ENCODE results near the gene ADGRL3.
"Not testable (repeated sequence)": the region's sequence is repeated elsewhere in the genome, so short reads cannot be mapped to it uniquely, and the experiment has no call there.

Gene ADGRL3

DNA sequence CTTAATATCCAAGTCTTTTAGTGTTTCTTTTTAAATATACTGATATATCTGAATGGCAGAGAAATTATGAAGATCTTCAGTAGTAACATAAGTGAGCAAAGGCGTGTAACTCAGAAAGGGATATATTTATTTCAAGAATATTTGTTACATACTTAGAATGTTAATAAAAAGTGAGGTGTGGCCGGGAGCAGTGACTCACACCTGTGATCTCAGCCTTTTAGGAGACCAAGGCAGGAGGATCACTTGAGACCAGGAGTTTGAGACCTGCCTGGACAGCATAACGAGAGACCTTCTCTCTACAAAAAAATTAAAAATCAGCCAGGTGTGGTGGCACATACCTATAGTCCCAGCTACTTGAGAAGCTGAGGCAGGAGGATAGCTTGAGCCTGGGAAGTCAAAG lies 651.0 kb downstream of the ADGRL3 start:
- no peak for DNase-seq

DNA sequence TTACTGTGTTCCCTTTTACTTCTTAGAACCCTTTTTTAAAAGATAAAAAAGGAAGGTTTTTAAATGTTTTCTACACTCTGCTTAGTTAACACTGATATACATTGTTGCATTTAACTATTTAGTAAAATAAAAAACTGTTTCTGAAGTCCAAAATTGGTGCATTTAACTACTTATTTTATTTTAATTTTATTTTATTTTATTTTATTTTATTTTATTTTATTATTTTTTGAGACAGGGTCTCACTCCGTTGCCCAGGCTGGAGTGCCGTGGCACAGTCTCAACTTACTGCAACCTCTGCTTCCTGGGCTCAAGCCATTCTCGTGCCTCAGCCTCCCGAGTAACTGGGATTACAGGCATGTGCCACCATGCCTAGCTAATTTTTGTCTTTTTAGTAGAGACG lies 652.0 kb downstream of the ADGRL3 start:
- DNase-seq, result not testable (repeated sequence)

DNA sequence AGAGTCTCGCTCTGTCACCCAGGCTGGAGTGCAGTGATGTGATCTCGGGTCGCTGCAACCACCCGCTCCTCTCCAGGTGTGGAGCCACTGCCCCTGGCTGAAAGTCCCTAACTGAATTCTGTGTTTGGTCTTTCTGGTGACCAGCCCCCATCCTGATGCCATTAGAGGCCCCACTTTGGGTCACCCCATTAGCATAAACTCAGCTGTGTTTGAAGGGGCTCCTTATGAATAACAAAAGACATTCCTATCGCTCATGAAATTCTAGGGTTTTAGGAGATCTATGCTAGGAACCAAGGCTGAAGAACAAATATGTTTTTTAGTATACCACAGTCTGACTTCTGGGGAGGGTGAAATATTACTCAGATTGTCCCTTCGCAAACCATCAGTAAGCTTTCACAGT lies 652.9 kb downstream of the ADGRL3 start:
- no peak for DNase-seq

GRCh38 chr4:61860376-61860775 lies 660.2 kb downstream of the ADGRL3 start:
- DNase-seq, result no peak

DNA sequence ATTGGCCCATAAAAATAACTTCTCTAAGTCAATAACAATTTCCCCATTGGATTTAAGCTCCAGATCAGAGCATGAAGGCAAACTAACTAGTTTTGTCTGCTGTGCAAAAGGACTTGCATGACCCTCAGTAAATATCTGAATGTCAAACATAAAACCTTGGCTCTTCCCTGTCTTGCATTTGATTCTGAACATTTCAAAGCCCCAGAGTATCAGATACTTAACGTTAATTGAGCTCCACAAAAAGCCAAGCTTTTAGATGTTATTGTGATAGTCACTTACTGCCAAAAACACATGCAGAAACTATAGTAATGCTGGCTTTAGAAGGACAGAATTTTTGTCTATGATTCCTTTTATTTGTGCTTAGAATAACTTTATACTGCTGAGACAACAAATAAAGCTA lies 664.2 kb downstream of the ADGRL3 start:
- DNase-seq, result no peak

DNA sequence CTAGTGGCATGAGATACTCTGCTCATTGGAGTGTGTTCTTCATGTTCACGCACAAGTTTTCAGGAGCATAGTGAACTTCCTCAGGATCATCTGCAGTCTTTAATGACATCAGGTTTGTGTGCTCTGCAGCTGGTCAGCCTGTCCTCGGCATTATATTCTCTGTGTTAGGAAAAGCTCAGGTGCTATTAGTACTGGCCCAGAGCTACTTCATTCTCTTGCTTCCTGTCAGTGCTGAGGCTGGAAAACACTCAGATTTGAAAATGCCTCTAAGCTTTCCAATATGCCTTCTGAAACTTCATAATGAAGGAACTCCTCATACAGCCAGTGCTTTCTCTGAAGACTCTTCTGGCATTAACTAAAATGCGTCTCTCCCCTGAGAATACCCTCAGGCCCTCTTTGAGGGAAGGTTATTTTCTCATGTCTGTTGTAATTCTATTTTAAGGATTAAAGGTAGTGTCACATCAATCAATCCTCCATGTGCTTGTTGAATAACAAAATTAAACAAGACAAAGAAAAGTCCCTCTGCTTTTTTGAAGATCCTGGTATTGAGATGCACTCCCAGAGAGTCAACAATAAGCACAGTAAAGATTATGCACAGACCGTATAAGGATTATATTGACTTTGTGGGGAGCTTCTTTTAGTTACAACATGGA lies 666.4 kb downstream of the ADGRL3 start:
- DNase-seq, result no peak

DNA sequence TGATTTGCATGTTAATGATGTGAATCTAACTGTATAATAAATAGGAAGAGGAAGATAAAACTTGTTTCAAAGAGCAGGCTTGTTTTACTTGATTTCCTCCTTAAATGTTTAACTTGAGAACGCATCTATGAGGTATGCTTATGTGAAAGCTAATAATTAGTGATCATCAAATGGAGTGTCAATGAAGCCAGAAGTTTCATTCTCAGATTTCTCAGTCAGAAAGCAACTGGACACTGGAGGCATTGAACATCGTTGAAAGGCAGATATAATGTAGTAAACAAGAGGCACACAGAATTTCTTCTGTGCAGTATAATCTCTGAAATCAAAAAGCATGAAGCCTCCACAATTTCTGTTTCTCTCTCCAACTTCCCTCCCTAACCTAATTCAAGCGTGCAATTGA lies 672.9 kb downstream of the ADGRL3 start:
- no peak for DNase-seq

GRCh38 chr4:61877266-61877665 lies 677.1 kb downstream of the ADGRL3 start:
- DNase-seq, result no peak

DNA sequence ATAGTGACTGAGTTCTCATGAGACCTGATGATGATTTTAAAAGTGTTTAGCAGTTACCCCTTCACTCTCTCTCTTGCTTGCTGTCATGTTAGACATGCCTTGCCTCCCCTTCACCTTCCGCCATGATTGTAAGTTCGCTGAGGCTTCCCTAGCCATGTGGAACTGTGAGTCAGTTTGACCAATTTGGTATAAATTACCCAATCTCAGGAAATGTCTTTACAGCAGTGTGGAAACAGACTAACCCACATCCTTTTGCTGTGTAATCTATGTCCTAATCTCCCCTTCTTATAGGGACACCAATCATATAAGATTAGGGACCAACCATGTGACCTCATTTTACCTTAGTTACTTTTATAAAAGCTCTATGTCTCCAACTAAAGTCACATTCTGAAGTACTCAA lies 677.8 kb downstream of the ADGRL3 start:
- DNase-seq, result no peak

GRCh38 chr4:61882381-61882780 lies 682.3 kb downstream of the ADGRL3 start:
- DNase-seq, result no peak

- no peak for DNase-seq
These were observed 686.0 kb downstream of the ADGRL3 start for GRCh38 chr4:61886131-61886530.

- no peak for DNase-seq
These were observed 689.0 kb downstream of the ADGRL3 start for GRCh38 chr4:61889117-61889516.

DNA sequence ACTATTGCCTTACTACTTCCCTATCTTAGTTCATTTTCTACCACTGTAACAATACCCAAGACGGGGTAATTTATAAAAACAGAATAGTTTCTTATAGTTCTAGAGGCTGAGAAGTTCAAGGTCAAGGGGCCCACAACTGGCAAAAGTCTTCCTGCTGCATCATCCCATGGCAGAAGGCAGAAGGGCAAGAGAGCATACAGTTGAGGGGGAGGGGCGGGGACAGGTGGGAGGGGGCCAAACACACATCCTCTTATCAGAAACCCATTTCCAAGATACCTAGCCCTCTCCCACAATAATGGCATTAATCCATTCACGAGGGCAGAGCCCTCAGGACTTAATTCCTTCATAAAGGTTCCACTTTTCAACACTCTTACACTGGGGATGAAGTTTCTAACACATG lies 690.2 kb downstream of the ADGRL3 start:
- DNase-seq, result no peak

DNA sequence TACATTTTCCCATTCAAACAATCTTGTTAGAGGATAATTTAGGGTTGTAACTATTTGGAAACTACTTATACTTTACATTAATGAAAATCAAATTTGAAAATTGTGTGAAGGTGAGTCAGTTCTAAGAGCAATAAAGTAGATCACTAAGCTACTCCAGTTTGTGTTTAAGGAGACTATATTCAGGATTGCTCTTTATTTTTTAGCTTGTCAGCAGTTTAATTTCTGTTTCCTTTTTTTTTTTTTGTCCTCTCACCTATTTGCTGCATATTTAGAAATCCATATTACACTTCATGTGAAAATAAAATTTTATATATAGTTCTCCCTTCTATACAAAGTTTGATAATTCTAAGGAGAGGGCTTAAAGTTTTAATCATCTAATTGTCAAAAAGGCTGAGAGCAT lies 691.8 kb downstream of the ADGRL3 start:
- no peak for DNase-seq

- no peak for DNase-seq
These were observed 696.5 kb downstream of the ADGRL3 start for GRCh38 chr4:61896634-61897033.

GRCh38 chr4:61909031-61909430 lies 708.9 kb downstream of the ADGRL3 start:
- no peak for DNase-seq

DNA sequence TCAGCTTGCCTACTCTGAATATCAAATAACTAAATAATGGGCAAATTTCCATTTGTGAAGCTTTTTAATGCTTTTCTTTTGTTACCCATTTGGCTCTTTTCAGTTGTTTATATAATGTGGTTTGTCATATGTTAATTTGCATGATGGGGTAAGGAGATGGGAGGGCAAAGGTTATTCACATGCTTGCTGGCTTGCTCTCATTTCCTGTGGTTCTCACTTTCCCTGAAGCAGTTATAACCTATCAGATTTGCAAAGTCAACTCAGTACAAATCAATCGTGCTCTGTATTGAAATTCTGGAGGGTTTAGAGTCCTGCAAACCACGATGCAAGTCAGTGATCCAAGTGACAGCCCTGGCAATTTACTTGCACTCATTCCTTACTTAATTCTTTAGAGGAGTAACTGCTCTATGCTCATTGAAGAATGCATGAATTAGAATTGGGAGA lies 711.2 kb downstream of the ADGRL3 start:
- DNase-seq, result no peak

GRCh38 chr4:61913619-61914018 lies 713.5 kb downstream of the ADGRL3 start:
- DNase-seq, result no peak

DNA sequence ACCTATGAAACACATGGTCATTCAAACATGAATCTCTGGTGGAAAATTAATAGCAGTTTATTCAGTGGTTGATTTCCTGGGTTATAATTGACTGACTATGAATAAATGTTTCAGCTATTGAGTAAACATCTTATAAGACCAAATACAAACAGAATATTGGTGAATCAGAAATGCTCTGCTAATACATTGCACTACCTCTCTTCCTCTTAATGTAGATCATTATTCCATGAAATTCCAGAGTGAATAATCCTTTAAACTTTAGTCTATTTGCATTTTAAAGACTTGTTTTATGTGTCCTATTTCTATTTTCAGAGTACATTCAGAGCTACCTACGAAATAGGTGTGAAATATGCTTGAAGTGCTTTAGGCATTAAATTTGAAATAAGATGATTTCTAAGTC lies 715.4 kb downstream of the ADGRL3 start:
- no peak for DNase-seq

DNA sequence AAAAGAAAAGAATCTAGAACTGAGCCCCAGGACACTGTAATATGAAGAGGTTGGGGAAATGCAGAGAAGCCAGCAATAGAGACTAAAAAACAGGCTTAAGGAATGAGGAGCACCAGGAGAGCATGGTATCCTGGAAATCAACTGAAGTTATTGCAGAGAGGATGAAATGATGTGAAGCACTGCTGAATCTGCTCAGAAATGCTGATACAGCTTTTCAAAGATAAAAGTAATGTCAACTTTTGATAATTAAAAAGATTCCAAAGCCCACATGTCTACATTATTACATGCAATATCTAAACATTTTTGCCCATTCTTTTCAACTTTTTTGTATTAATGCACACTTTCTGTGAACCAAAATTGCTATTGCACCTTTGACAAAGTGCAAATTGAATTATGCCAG lies 718.4 kb downstream of the ADGRL3 start:
- DNase-seq, result no peak

DNA sequence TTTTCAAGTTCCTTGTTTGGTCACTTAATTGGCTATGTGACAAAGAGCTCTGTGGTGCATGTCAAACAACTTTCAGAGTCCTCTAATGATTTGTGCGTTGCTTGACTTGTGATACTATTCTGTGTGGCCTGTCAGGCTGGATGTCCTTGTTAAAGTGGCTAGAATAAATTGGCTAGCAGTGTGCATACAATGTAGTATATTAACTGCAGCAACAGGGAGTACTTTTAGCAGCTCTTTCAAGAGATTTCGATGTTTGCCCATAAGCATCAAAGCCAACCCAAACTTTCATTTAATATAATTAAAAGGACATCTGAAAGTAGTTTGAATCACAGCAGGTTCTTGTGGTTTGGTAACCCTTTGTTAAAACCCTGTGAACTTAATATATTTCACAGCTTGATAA lies 718.9 kb downstream of the ADGRL3 start:
- DNase-seq, result no peak

DNA sequence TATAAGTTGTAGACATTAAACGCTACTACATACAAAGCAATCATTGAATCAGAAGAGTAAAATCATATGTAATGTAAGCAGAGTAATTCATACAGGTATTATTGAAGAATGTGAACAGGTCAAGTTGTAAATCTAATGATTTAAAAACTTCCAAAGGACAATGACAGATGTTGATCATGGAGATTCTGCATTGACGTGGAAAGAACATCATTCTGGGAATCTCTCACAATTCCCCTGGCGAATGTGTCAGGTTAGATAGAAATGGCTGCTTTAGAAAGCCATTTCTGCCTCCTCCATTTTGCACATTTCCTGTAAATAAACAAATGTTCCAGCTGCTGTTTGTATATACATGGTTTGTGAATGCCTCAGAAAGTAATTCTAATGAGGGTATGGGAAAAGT lies 719.4 kb downstream of the ADGRL3 start:
- no peak for DNase-seq

- DNase-seq, result no peak
These were observed 721.8 kb downstream of the ADGRL3 start for GRCh38 chr4:61921920-61922319.

- DNase-seq, result no peak
These were observed 722.6 kb downstream of the ADGRL3 start for GRCh38 chr4:61922766-61923165.

DNA sequence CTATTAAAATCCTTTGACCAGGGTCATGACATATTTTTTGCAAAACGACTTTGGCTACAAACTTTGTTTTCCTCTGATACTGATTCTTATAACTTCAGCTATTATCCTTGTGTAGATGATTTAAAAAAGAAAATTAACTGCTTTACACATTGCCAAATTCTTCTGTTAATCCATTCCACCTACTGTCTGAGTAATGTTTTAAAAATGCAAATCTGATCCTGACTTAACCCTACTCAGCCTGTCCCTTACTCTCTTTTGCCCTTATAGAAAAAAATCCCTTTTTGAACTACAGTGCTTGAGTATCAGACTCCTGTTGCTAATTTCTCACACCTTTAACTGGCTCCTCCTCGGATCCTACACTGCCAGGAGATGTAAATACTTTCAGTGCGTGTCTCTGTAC lies 723.1 kb downstream of the ADGRL3 start:
- no peak for DNase-seq

- DNase-seq, result no peak
These were observed 724.0 kb downstream of the ADGRL3 start for GRCh38 chr4:61924131-61924530.

Measured in stimulated activated CD4-positive, alpha-beta T cell treated with anti-CD3 and anti-CD28 coated beads, Interleukin-4, amount 100 ng/mL, for 4 hours (primary cell).